GM23248 (cell line): ENCODE data around the gene CDHR3. TPM values are rescaled to one million over a fixed set of nuclear protein-coding genes. Genes with fewer than 3 reads are reported as not detected.

Experiments used
- DNase-seq: peaks from one replicate; pipeline ENCODE4 v3.0.0-alpha.2; 2015
- H2AFZ ChIP-seq: fragments of 200-600 bp; sonication (generic); 2 replicates; pipeline ENCODE4 v1.6.1; 2016; ENCODE audit warnings: antibody characterized with exemption
- H3F3A ChIP-seq: fragments of 200-600 bp; sonication (generic); 2 replicates; pipeline ENCODE4 v1.6.1; 2016; ENCODE audit warnings: mild to moderate bottlenecking, antibody characterized with exemption, mixed run types; ENCODE audit not compliant: insufficient read depth
- H3K27ac ChIP-seq: fragments of 200-600 bp; sonication (generic); 2 replicates; pipeline ENCODE4 v1.5.1; 2016; ENCODE audit warnings: mild to moderate bottlenecking
- H3K27me3 ChIP-seq: fragments of 200-600 bp; sonication (generic); replicated peaks from 2 replicates; pipeline ENCODE4 v1.6.1; 2016; ENCODE audit warnings: mild to moderate bottlenecking; ENCODE audit not compliant: insufficient read depth
- H3K36me3 ChIP-seq: fragments of 200-600 bp; sonication (generic); 2 replicates; pipeline ENCODE4 v1.6.1; 2016; ENCODE audit warnings: low read depth, mild to moderate bottlenecking
- H3K4me1 ChIP-seq: fragments of 200-600 bp; sonication (generic); 2 replicates; pipeline ENCODE4 v1.6.1; 2016; ENCODE audit warnings: mild to moderate bottlenecking; ENCODE audit not compliant: insufficient read depth
- H3K4me2 ChIP-seq: fragments of 200-600 bp; sonication (generic); one replicate; pipeline ENCODE4 v1.6.1; 2016; ENCODE audit warnings: mild to moderate bottlenecking; ENCODE audit not compliant: unreplicated experiment
- H3K4me3 ChIP-seq: fragments of 200-600 bp; sonication (generic); 2 replicates; pipeline ENCODE4 v1.5.1; 2016; ENCODE audit warnings: mild to moderate bottlenecking
- H3K79me2 ChIP-seq: fragments of 200-600 bp; sonication (generic); 2 replicates; pipeline ENCODE4 v1.6.1; 2016; ENCODE audit warnings: mild to moderate bottlenecking; ENCODE audit not compliant: insufficient read depth
- H3K9ac ChIP-seq: fragments of 200-600 bp; sonication (generic); 2 replicates; pipeline ENCODE4 v1.6.1; 2016; ENCODE audit warnings: mild to moderate bottlenecking
- H3K9me2 ChIP-seq: fragments of 200-600 bp; sonication (generic); 2 replicates; pipeline ENCODE4 v1.6.1; 2016; ENCODE audit warnings: mixed run types, mild to moderate bottlenecking, moderate library complexity; ENCODE audit not compliant: insufficient read depth
- H3K9me3 ChIP-seq: fragments of 200-600 bp; sonication (generic); one replicate; pipeline ENCODE4 v1.6.1; 2017; ENCODE audit warnings: low read depth
- H4K20me1 ChIP-seq: fragments of 200-600 bp; sonication (generic); 2 replicates; pipeline ENCODE4 v1.6.0; 2016; ENCODE audit not compliant: insufficient read depth
- EZH2 ChIP-seq: fragments of 200-600 bp; sonication (generic); IDR thresholded peaks from 2 replicates; pipeline ENCODE4 v1.6.1; 2018; ENCODE audit warnings: antibody characterized with exemption, mild to moderate bottlenecking; ENCODE audit not compliant: insufficient read depth, poor library complexity, severe bottlenecking
- EZH2phosphoT487 ChIP-seq: fragments of 200-600 bp; sonication (generic); IDR thresholded peaks from 2 replicates; pipeline ENCODE4 v1.6.1; 2018; ENCODE audit warnings: antibody characterized with exemption, moderate library complexity, mild to moderate bottlenecking, low read depth; ENCODE audit not compliant: insufficient read depth
- WGBS, 2 experiments: methylation state at CpG; one replicate each; pipeline ENCODE4 v1.1.6; 2015 to 2017; ENCODE audit warnings: low lambda C conversion rate in 2 of 2, low coverage in 1 of 2; ENCODE audit errors: missing lambda C conversion rate in 2 of 2; 5-methylcytosine and 5-hydroxymethylcytosine counted together
- in situ Hi-C: fragments of 300-500 bp; cut with MboI; formaldehyde crosslinking; loops from 2 replicates; pipeline ENCODE4 v1.15.0; 2020
- polyA plus RNA-seq: library from polyadenylated mRNA; unstranded; fragments of >200 nt; fragmentation: Nextera tagmentation; extraction: Ambion mirVana; gene quantifications from 2 replicates; pipeline ENCODE4 v1.2.1, GENCODE V29; 2016
- total RNA-seq: library from RNA; depleted of rRNA; stranded (reverse); fragments of >200 nt; shearing (Covaris generic); gene quantifications from 2 replicates; pipeline ENCODE4 v1.2.3, GENCODE V29; 2014

Gene CDHR3
- total and polyA plus RNA-seq, 2 experiments from 2014 or later = 2.6 to 3.6 TPM

DNA sequence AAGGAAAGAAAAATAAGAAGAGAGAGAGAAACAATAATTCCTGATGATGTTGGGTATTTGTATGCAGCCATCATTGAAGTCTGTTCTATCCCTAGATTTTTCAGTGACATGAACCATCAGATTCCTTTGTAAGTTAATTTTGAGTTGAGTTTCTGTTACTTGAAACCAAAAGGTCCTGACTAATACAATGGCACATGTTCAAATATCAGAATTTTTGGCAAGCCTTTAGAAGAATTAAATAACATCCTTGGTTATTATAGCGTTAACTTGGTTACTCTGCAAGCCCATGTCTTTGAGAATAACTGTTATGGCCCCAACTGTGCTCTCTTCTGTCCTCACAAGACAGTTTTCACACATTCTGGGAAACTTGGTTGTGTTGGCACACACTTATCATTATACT is 82.5 kb downstream of the CDHR3 start:
- H3K79me2 ChIP-seq = no peaks in the 10 kb centered on the region
- no peaks in the 10 kb centered on the region for H3K9me3 ChIP-seq
- H3K9ac ChIP-seq = no peak overlapping the region
- no peak overlapping the region for H3K4me3 ChIP-seq
- H3K36me3 ChIP-seq = no peaks in the 10 kb centered on the region
- H3F3A ChIP-seq = peaks cover 9% of the 10 kb centered on the region; the same call in 1 of the 2 replicates
- in situ Hi-C loops = loop anchor here (10.0 kb wide), 2 partner anchors 281 to 401 kb away; no protein-coding TSS in a partner anchor
- no peaks in the 10 kb centered on the region for H4K20me1 ChIP-seq
- H3K4me2 ChIP-seq = no peak overlapping the region
- peak; percentile 24 for DNase-seq
- H2AFZ ChIP-seq = no peak overlapping the region
- H3K27ac ChIP-seq = no peak overlapping the region
- WGBS, 2 experiments = 88 to 94% methylated on average over 1 of the region's 1 CpG
- H3K9me2 ChIP-seq = no peaks in the 10 kb centered on the region
- H3K4me1 ChIP-seq = peaks cover 23% of the 10 kb centered on the region
- peaks cover 8% of the 10 kb centered on the region for H3K27me3 ChIP-seq
- TF ChIP-seq EZH2phosphoT487 (no peak), EZH2 (no peak)

DNA sequence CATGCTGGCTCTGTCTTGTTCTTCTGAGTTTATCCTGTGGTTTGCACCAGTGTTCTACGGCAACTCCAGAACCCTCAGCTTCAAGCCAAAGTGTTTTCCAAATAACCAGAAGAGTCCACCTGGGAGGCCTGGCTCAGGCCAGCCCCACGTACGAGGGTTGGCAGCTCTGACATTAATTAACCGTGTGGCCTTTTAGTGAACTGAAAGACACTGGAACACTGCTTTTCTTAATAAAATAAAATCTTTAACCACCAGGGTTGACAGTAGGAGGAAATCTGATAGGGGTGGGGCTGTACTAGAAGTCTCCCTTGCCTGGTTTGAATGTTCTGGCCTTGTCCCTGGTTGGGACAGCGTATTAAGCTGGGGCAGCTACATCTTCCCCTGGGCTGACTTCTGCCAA is 84.1 kb downstream of the CDHR3 start:
- H3K27ac ChIP-seq = no peak overlapping the region
- no peak for TF ChIP-seq EZH2
- TF ChIP-seq EZH2phosphoT487 = no peak
- H3K27me3 ChIP-seq = peaks cover 8% of the 10 kb centered on the region
- H3K4me1 ChIP-seq = peaks cover 18% of the 10 kb centered on the region
- no peak overlapping the region for H3K9ac ChIP-seq
- no peak for DNase-seq
- no peaks in the 10 kb centered on the region for H3K9me3 ChIP-seq
- no peak overlapping the region for H3K4me2 ChIP-seq
- WGBS, 2 experiments = 71 to 74% methylated on average over 5 of the region's 5 CpGs
- in situ Hi-C loops = loop anchor here (10.0 kb wide), 2 partner anchors 282 to 402 kb away; no protein-coding TSS in a partner anchor
- H3K36me3 ChIP-seq = no peaks in the 10 kb centered on the region
- no peaks in the 10 kb centered on the region for H4K20me1 ChIP-seq
- no peak overlapping the region for H3K4me3 ChIP-seq
- no peak overlapping the region for H2AFZ ChIP-seq
- no peaks in the 10 kb centered on the region for H3K79me2 ChIP-seq
- H3K9me2 ChIP-seq = no peaks in the 10 kb centered on the region
- H3F3A ChIP-seq = peaks cover 13% of the 10 kb centered on the region; the same call in 1 of the 2 replicates

DNA sequence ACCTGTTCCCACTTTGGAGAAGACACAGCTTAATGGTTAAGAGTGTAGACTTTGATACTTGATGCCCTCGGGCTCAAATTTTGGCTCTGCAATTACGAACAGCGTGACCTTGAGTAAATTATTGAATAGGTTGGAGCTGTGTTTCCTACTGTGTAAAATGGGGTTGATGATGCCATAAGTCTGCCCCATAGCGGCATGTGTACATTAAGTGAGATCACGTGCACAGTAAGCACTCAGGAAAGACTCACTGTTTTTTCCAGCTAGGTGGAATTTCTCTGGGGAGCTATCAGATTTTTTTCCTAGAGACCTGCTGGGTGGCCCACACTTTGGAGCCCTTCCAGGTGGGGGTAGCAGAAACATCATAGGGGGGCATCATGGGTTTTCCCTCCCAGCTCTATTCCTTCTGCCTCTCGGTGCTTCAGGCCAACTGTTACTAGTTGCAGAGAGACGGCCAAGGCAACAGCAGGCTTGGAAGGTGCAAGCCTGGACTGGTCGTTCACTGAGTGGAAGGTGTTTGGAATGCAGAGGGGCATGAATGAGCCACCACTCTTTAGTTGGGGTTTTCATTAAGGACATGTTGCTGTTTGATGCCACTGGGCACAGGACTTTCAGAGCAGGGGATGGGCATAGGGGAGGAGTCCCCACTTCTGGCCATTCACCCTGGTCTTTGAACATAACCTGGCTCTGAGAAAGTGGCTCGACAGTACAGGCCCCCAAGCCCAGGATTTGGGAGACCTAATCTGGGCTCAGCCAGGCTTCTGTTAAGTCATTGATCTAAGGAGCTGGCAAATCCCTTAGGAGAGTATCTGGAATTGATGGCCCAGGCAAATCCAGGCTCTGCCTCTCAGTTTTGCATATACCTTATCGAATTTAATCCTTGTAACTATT is 85.0 kb downstream of the CDHR3 start:
- 87 to 88% methylated on average over 10 of the region's 10 CpGs for WGBS, 2 experiments
- H3K4me1 ChIP-seq = peaks cover 13% of the 10 kb centered on the region
- H3K9ac ChIP-seq = no peak overlapping the region
- no peaks in the 10 kb centered on the region for H3K9me3 ChIP-seq
- TF ChIP-seq EZH2phosphoT487 = no peak
- no peak for TF ChIP-seq EZH2
- no peak overlapping the region for H3K4me2 ChIP-seq
- no peak overlapping the region for H3K4me3 ChIP-seq
- peaks cover 8% of the 10 kb centered on the region for H3K27me3 ChIP-seq
- no peak overlapping the region for H2AFZ ChIP-seq
- H4K20me1 ChIP-seq = no peaks in the 10 kb centered on the region
- H3F3A ChIP-seq = peaks cover 13% of the 10 kb centered on the region; the same call in 1 of the 2 replicates
- H3K27ac ChIP-seq = no peak overlapping the region
- no peaks in the 10 kb centered on the region for H3K9me2 ChIP-seq
- in situ Hi-C loops = loop anchor here (10.0 kb wide), 2 partner anchors 283 to 403 kb away; no protein-coding TSS in a partner anchor
- no peaks in the 10 kb centered on the region for H3K79me2 ChIP-seq
- no peaks in the 10 kb centered on the region for H3K36me3 ChIP-seq
- no peak for DNase-seq

DNA sequence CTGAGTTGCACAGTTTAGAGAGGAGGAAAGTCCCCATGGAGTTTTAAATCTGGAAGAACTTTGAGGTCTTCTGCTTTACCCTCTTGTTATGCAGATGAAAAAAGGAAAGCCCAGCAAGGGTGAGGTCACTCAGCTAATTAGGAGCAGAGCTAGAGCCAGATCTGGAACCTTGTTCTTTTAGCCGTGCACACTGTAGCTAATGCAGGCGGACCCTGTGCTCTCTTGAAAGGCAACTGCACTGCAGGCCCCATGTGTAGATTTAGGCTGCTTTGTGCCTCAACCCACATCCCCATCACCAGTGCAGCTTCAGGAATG is 85.6 kb downstream of the CDHR3 start:
- WGBS, 2 experiments = 65 to 77% methylated on average over 2 of the region's 2 CpGs
- H3K9ac ChIP-seq = no peak overlapping the region
- no peak overlapping the region for H2AFZ ChIP-seq
- no peak overlapping the region for H3K27ac ChIP-seq
- DNase-seq = no peak
- no peaks in the 10 kb centered on the region for H3K79me2 ChIP-seq
- H4K20me1 ChIP-seq = no peaks in the 10 kb centered on the region
- no peaks in the 10 kb centered on the region for H3K9me2 ChIP-seq
- H3F3A ChIP-seq = peaks cover 13% of the 10 kb centered on the region; the same call in 1 of the 2 replicates
- H3K4me3 ChIP-seq = no peak overlapping the region
- no peak for TF ChIP-seq EZH2
- TF ChIP-seq EZH2phosphoT487 = no peak
- H3K36me3 ChIP-seq = no peaks in the 10 kb centered on the region
- H3K4me2 ChIP-seq = no peak overlapping the region
- H3K9me3 ChIP-seq = no peaks in the 10 kb centered on the region
- in situ Hi-C loops = loop anchor here (10.0 kb wide), 2 partner anchors 284 to 404 kb away; no protein-coding TSS in a partner anchor
- H3K4me1 ChIP-seq = peaks cover 13% of the 10 kb centered on the region
- peaks cover 4% of the 10 kb centered on the region for H3K27me3 ChIP-seq
